ENCODE results near the gene GOLGA2.

- no peak for TF ChIP-seq CTCF (IDR thresholded peaks at IDR 0.05; ENCODE audit: insufficient read depth, low read depth, low read length)
- no peak for TF ChIP-seq EZH2 (IDR thresholded peaks at IDR 0.05; ENCODE audit: insufficient read depth, low read length)
Observed at GRCh38 chr9:128254362-128254761, 21.4 kb downstream of the GOLGA2 start.
